ENCODE data around the gene GPR18. TPM values are rescaled to one million over a fixed set of nuclear protein-coding genes. Genes with fewer than 3 reads are reported as not detected.

The GPR18 gene
- total RNA-seq, 4 donors from 2014 or later = not detected

DNA sequence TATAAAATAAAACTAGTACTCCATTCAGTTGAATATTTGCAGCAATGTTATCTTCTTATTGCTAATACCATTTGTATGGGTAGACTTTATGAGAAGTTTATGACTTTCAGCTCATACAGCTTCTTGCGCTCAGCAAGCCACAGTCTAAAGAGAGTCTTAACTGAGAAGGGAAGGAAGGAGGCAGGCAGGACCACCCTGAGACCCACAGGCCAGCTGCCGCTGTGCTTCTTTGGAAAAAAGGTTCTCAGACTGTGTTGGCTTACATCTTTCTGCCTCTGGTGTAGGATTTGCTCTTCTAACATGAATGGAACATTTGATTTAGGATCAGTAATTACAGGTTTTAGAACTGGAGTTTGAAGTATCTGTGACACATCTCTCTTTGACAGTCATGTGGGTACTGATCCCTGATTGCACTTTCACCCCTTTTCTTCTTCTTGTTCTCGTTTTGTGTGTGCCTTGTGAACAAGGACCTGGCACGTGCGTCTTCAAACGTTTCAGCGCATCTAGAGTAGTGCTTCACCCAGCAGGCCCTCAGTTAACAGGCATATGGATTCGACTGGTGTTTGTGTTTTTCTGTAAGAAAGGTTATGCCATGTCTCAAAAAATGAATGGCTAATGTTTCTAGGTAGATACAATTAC lies 7.1 kb upstream of the GPR18 start:
- Histone ChIP-seq H3K27me3 (no peaks in the 10 kb centered on the region), H3K4me1 (peaks cover 10% of the 10 kb centered on the region), H3K4me3 (no peak overlapping the region), H3K27ac (no peak overlapping the region), H3K36me3 (peaks cover under 1% of the 10 kb centered on the region), H3K9me3 (no peaks in the 10 kb centered on the region)
- WGBS = 74% methylated on average over 8 of the region's 8 CpGs
- TF ChIP-seq, protein P1, sequence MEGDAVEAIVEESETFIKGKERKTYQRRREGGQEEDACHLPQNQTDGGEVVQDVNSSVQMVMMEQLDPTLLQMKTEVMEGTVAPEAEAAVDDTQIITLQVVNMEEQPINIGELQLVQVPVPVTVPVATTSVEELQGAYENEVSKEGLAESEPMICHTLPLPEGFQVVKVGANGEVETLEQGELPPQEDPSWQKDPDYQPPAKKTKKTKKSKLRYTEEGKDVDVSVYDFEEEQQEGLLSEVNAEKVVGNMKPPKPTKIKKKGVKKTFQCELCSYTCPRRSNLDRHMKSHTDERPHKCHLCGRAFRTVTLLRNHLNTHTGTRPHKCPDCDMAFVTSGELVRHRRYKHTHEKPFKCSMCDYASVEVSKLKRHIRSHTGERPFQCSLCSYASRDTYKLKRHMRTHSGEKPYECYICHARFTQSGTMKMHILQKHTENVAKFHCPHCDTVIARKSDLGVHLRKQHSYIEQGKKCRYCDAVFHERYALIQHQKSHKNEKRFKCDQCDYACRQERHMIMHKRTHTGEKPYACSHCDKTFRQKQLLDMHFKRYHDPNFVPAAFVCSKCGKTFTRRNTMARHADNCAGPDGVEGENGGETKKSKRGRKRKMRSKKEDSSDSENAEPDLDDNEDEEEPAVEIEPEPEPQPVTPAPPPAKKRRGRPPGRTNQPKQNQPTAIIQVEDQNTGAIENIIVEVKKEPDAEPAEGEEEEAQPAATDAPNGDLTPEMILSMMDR (IDR thresholded peaks at IDR 0.05) = no peak
- TF ChIP-seq POLR2AphosphoS5 (IDR thresholded peaks at IDR 0.05) = no peak
- TF ChIP-seq POLR2A (IDR thresholded peaks at IDR 0.05) = no peak
- TF ChIP-seq EP300 (IDR thresholded peaks at IDR 0.05) = no peak
- DNase-seq (ENCODE audit: low spot score in 2 of 2) = no peak

DNA sequence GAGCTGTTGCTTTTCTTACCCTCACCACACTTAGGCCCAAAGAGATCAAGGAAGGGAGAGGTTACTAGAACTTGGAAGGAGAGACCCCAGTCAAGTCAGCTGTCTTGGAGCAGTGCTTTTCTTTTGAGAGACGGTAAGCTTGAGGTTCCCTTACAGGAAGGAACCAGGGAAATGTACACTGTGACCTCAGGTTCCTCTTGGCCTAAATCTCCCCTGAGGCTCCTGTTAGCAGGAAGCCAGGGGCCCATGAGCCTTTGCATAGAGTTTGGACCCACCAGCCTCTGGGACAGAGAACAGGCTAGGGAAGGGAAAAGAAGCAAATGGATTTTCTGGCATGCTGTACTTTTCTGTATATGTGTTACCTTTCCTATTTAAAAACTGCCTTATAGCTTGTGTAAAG lies 5.9 kb upstream of the GPR18 start:
- no peak for DNase-seq (ENCODE audit: low spot score in 2 of 2)
- Histone ChIP-seq H3K27me3 (no peaks in the 10 kb centered on the region), H3K36me3 (peaks cover 9% of the 10 kb centered on the region), H3K4me3 (no peak overlapping the region), H3K4me1 (peaks cover 2% of the 10 kb centered on the region), H3K9me3 (no peaks in the 10 kb centered on the region), H3K27ac (no peak overlapping the region)
- TF ChIP-seq EP300 (IDR thresholded peaks at IDR 0.05) = no peak
- no peak for TF ChIP-seq POLR2AphosphoS5 (IDR thresholded peaks at IDR 0.05)
- no peak for TF ChIP-seq POLR2A (IDR thresholded peaks at IDR 0.05)
- TF ChIP-seq, protein P1 (IDR thresholded peaks at IDR 0.05) = no peak
- 54% methylated on average over 1 of the region's 1 CpG for WGBS

DNA sequence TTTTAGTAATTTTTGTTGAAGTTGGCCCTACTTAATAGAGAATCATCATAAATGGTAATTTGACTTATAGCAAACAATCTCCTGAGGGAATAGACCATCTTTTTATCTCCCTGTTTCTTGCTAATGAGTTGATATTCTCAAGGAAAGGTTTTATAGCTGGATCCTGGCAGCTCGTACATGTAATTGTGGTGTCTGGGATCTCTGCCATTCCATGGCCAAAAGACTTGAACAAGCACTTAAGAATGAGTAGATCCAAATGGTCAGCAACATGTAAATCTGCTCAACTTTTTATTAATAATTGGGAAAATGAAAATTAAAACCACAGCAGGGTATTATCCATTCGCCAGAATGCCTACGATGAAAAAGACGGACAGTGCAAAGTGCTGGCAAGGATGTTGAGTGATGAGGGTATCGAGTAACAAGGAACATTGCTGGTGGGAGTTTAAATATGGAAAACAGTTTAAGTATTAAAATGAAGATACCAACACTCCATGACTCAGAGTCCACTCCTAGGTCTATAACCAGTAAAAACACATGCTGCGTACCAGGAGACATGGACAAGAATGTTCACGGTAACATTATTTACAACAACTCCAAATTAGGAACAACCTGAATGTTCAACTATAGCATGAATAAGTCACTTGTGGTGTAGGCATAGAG lies 5.1 kb upstream of the GPR18 start:
- Histone ChIP-seq H3K9me3 (no peaks in the 10 kb centered on the region), H3K27me3 (no peaks in the 10 kb centered on the region), H3K4me3 (no peak overlapping the region), H3K36me3 (peaks cover 9% of the 10 kb centered on the region), H3K4me1 (peaks cover 2% of the 10 kb centered on the region), H3K27ac (no peak overlapping the region)
- WGBS = 88% methylated on average over 7 of the region's 7 CpGs
- DNase-seq (ENCODE audit: low spot score in 2 of 2) = no peak
- TF ChIP-seq POLR2A (IDR thresholded peaks at IDR 0.05) (no peak), EP300 (IDR thresholded peaks at IDR 0.05) (no peak), POLR2AphosphoS5 (IDR thresholded peaks at IDR 0.05) (no peak)
- TF ChIP-seq, protein P1 (IDR thresholded peaks at IDR 0.05) = no peak

DNA sequence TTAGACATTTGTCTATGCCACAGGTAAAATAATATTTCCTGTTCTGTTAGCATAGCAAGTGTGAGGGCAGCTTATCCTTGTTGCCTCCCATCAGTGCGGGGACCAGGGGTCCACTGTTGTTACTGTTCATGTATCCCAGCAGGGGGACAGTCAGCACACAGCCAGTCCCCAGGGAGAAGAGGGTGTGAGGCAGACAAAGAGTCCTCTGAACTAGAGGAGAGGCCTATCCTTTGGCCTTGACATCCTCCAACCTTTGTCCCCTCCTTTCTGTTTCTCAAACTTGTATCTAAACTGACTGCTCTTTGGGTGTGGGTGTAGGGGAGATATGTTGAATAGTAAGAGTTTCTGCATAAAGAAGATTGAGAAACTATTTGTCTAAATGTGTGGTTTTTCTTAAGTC lies 2.9 kb upstream of the GPR18 start:
- no peaks in the 10 kb centered on the region for H3K27me3 ChIP-seq
- peaks cover 2% of the 10 kb centered on the region for H3K4me1 ChIP-seq
- no peaks in the 10 kb centered on the region for H3K9me3 ChIP-seq
- H3K27ac ChIP-seq = no peak overlapping the region
- no peak for DNase-seq (ENCODE audit: low spot score in 2 of 2)
- no peak for TF ChIP-seq POLR2AphosphoS5 (IDR thresholded peaks at IDR 0.05)
- no peak for TF ChIP-seq POLR2A (IDR thresholded peaks at IDR 0.05)
- TF ChIP-seq, protein P1 (IDR thresholded peaks at IDR 0.05) = no peak
- TF ChIP-seq EP300 (IDR thresholded peaks at IDR 0.05) = no peak
- H3K4me3 ChIP-seq = no peak overlapping the region
- WGBS = 100% methylated on average over 1 of the region's 1 CpG
- peaks cover 9% of the 10 kb centered on the region for H3K36me3 ChIP-seq

DNA sequence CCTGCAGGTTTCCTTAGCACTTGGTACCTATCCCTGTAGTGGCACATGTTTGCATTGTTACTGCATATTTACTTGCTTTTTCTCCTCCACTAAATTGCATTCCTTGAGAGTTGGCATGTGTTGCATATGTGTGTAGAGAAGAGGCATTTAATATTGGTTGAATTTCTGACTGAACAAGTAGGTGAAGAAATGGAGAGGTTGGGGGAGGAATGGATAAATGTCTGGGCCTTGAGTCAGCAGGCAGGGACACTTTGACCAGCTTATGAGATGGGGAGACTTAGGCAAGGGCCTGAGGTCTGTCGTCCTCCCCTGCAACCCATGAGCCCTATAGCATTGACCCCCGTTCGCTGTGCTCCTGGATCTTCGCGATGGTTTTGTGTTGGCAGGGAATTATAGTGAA lies 2.0 kb upstream of the GPR18 start:
- H3K4me1 ChIP-seq = peaks cover 2% of the 10 kb centered on the region
- H3K27ac ChIP-seq = no peak overlapping the region
- H3K36me3 ChIP-seq = peaks cover 12% of the 10 kb centered on the region
- H3K4me3 ChIP-seq = no peak overlapping the region
- 91% methylated on average over 5 of the region's 5 CpGs for WGBS
- TF ChIP-seq, protein P1 (IDR thresholded peaks at IDR 0.05) = no peak
- TF ChIP-seq POLR2A (IDR thresholded peaks at IDR 0.05) (no peak), POLR2AphosphoS5 (IDR thresholded peaks at IDR 0.05) (no peak), EP300 (IDR thresholded peaks at IDR 0.05) (no peak)
- no peaks in the 10 kb centered on the region for H3K9me3 ChIP-seq
- no peaks in the 10 kb centered on the region for H3K27me3 ChIP-seq
- no peak for DNase-seq (ENCODE audit: low spot score in 2 of 2)
